Measurements from ENCODE around the gene GIPC1. TPM values are rescaled to one million over a fixed set of nuclear protein-coding genes. Genes with fewer than 3 reads are reported as not detected.

The GIPC1 gene
- total RNA-seq, 1 experiment from 2014 or later, result 98.7 TPM

DNA sequence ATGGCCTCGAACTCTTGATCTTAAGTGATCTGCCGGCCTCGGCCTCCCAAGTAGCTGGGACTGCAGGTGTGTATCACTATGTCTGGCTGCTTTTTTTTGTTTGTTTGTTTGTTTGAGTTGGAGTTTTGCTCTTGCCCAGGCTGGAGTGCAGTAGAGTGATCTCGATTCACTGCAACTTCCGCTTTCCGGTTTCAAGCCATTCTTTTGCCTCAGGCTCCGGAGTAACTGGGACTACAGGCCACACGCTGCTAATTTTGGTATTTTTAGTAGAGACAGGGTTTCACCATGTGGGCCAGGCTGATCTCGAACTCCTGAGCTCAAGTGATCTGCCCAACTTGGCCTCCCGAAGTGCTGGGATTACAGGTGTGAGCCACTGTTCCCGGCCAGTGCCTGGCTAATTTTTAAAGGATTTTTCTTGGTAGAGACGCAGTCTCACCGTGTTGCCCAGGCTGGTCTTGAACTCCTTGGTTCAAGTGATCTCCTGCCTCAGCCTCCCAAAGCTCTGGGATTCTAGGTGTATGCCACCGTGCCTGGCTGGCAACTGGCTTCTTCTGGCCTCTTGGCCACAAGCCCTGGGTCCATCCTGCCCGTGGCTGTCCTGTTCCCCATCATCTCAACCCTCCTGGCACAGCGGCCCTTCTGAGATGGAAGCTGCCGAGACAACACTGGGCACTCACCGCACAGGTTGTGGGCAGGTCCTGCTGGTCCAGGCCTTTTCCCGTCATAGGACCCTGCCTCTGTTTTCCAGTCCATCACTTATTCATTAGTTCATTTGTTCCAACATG is 45.0 kb upstream of the GIPC1 start:
- Histone ChIP-seq H3K4me1 (peaks cover 14% of the 10 kb centered on the region), H3K27me3 (replicated peaks; ENCODE audit: control insufficient read depth, insufficient read depth, low read length) (no peaks in the 10 kb centered on the region), H3K9me3 (no peaks in the 10 kb centered on the region), H3K4me3 (ENCODE audit: low read depth, low read length) (no peak overlapping the region), H3K36me3 (ENCODE audit: control insufficient read depth, insufficient read depth, low read length) (no peaks in the 10 kb centered on the region)
- Mint-ChIP-seq H3K4me1 (ENCODE audit: low read depth, unreplicated experiment) (no peaks in the 10 kb centered on the region), H3K9me3 (ENCODE audit: unreplicated experiment) (no peaks in the 10 kb centered on the region), H3K27ac (ENCODE audit: unreplicated experiment) (peak overlapping the region; percentile 27), H3K36me3 (ENCODE audit: insufficient read depth, unreplicated experiment) (peaks cover 54% of the 10 kb centered on the region), H3K4me3 (ENCODE audit: unreplicated experiment) (no peak overlapping the region), H3K27me3 (ENCODE audit: insufficient read depth, unreplicated experiment) (no peaks in the 10 kb centered on the region)
- CTCF ChIA-PET, result no interaction called here
- no peak for DNase-seq
- intact Hi-C loops (cut with micrococcal nuclease; ENCODE audit: unreplicated experiment), result no loop called here
- TF ChIP-seq, protein P1, sequence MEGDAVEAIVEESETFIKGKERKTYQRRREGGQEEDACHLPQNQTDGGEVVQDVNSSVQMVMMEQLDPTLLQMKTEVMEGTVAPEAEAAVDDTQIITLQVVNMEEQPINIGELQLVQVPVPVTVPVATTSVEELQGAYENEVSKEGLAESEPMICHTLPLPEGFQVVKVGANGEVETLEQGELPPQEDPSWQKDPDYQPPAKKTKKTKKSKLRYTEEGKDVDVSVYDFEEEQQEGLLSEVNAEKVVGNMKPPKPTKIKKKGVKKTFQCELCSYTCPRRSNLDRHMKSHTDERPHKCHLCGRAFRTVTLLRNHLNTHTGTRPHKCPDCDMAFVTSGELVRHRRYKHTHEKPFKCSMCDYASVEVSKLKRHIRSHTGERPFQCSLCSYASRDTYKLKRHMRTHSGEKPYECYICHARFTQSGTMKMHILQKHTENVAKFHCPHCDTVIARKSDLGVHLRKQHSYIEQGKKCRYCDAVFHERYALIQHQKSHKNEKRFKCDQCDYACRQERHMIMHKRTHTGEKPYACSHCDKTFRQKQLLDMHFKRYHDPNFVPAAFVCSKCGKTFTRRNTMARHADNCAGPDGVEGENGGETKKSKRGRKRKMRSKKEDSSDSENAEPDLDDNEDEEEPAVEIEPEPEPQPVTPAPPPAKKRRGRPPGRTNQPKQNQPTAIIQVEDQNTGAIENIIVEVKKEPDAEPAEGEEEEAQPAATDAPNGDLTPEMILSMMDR (IDR thresholded peaks at IDR 0.05; ENCODE audit: insufficient read depth in 1 of 2, low read depth in 1 of 2, low read length in 1 of 2, severe bottlenecking in 1 of 2, unreplicated experiment in 1 of 2), result no peak
- no TSS peak for BruUV-seq (replicated peaks)
- POLR2A ChIA-PET, result no interaction called here

DNA sequence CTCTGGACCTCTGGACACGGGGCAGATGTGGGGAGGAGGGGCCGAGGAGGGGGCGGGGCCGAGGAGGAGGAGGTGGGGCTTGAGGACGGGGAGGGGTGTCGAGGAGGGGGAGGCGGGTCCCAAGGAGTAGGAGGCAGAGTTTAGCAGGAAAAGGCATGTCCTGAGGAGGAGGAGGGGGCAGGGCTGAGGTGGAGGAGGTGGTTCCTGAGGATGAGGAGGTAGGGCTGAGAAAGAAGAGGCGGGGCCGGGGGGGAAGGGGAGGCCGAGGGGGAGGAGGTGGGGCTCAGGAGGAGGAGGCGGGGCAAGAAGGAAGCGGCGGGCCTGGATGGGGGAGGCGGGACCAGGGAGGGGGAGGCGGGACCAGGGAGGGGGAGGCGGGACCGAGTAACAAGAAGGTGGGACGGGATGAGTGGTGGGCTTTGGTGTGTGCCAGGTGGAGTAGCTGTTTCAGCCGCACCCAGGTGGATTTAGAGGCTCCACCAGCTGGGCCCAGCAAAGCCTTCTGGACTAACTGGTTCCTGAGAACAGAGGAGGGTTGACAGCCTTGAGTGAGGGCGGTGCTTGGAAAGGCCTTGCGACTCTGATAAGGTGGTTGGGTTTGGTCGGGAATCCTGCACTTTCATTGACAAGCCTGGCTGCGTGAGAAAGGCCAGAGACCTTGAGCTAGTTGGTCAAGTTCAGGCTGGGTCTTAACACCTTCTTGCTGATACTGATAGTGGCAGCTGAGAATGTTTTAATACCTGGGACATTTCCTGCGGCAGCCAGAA is 41.2 kb upstream of the GIPC1 start:
- H3K36me3 ChIP-seq (ENCODE audit: control insufficient read depth, insufficient read depth, low read length), result no peaks in the 10 kb centered on the region; the same call in none of the 2 replicates
- TF ChIP-seq, protein P1 (IDR thresholded peaks at IDR 0.05; ENCODE audit: insufficient read depth in 1 of 2, low read depth in 1 of 2, low read length in 1 of 2, severe bottlenecking in 1 of 2, unreplicated experiment in 1 of 2), result no peak
- ChIA-PET POLR2A (interaction anchor here (0.7 to 2.0 kb wide), 3 partner anchors 19 to 538 kb away, joined by 3 to 11 read pairs (median 7); partner anchors contain the start of genes DNAJB1 and ZNF333), CTCF (interaction anchor here (0.6 to 1.1 kb wide), 4 partner anchors 13 to 19 kb away, joined by 3 to 4 read pairs (median 3); partner anchors contain the start of gene DNAJB1)
- peaks cover 10% of the 10 kb centered on the region for H3K4me1 ChIP-seq
- Mint-ChIP-seq H3K4me3 (ENCODE audit: unreplicated experiment) (peak overlapping the region; percentile 64), H3K27ac (ENCODE audit: unreplicated experiment) (peak overlapping the region; percentile 70), H3K27me3 (ENCODE audit: insufficient read depth, unreplicated experiment) (no peaks in the 10 kb centered on the region), H3K36me3 (ENCODE audit: insufficient read depth, unreplicated experiment) (peaks cover 44% of the 10 kb centered on the region), H3K9me3 (ENCODE audit: unreplicated experiment) (no peaks in the 10 kb centered on the region), H3K4me1 (ENCODE audit: low read depth, unreplicated experiment) (no peaks in the 10 kb centered on the region)
- H3K9me3 ChIP-seq, result no peaks in the 10 kb centered on the region
- intact Hi-C loops (cut with micrococcal nuclease; ENCODE audit: unreplicated experiment), result loop anchor here (1.0 to 2.0 kb wide), 2 partner anchors 8 to 14 kb away; partner anchors contain the start of gene TECR
- peak; percentile 89 to 96 for DNase-seq
- no peaks in the 10 kb centered on the region for H3K27me3 ChIP-seq (replicated peaks; ENCODE audit: control insufficient read depth, insufficient read depth, low read length)
- BruUV-seq (replicated peaks), result no TSS peak
- no peak overlapping the region for H3K4me3 ChIP-seq (ENCODE audit: low read depth, low read length)

DNA sequence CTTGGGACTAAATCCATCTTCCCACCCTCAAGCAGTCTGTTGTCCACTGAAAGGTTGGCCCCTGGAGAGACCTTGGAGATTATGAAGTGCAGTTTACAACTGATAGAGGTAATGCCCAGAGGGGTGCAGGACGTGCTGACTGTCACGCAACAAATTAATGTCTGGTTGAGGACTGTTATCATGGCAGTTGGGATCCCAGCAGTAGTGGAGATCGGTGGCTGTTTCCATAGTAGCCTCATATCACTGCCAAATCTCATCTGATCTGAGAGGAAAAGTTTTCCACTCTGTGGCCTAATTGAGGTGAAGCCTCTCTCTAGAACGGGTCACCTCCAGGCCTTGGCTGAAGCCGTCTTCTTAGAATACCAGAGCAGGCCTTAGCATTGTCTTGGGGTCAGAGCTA is 37.5 kb upstream of the GIPC1 start:
- intact Hi-C loops (cut with micrococcal nuclease; ENCODE audit: unreplicated experiment), result no loop called here
- Mint-ChIP-seq H3K27me3 (ENCODE audit: insufficient read depth, unreplicated experiment) (no peaks in the 10 kb centered on the region), H3K36me3 (ENCODE audit: insufficient read depth, unreplicated experiment) (peaks cover 52% of the 10 kb centered on the region), H3K9me3 (ENCODE audit: unreplicated experiment) (no peaks in the 10 kb centered on the region), H3K4me1 (ENCODE audit: low read depth, unreplicated experiment) (no peaks in the 10 kb centered on the region), H3K4me3 (ENCODE audit: unreplicated experiment) (no peak overlapping the region), H3K27ac (ENCODE audit: unreplicated experiment) (no peak overlapping the region)
- ChIA-PET POLR2A (no interaction called here), CTCF (no interaction called here)
- BruUV-seq (replicated peaks), result no TSS peak
- Histone ChIP-seq H3K36me3 (ENCODE audit: control insufficient read depth, insufficient read depth, low read length) (no peaks in the 10 kb centered on the region; the same call in none of the 2 replicates), H3K4me1 (peaks cover 20% of the 10 kb centered on the region), H3K27me3 (replicated peaks; ENCODE audit: control insufficient read depth, insufficient read depth, low read length) (no peaks in the 10 kb centered on the region), H3K9me3 (no peaks in the 10 kb centered on the region), H3K4me3 (ENCODE audit: low read depth, low read length) (no peak overlapping the region)
- no peak for DNase-seq
- TF ChIP-seq, protein P1 (IDR thresholded peaks at IDR 0.05; ENCODE audit: insufficient read depth in 1 of 2, low read depth in 1 of 2, low read length in 1 of 2, severe bottlenecking in 1 of 2, unreplicated experiment in 1 of 2), result no peak

Measured in Caco-2 (cell line).